K562 (cell line): ENCODE data around the gene POLD1. TPM values are rescaled to one million over a fixed set of nuclear protein-coding genes. Genes with fewer than 3 reads are reported as not detected.

Experiments
- ETS1 ChIP-seq: conservative IDR thresholded peaks from 2 replicates; pipeline ENCODE4 v1.6.1; 2011; ENCODE audit warnings: low read depth, mild to moderate bottlenecking, low read length; ENCODE audit not compliant: control insufficient read depth
- FOXA3 ChIP-seq, 2 experiments: fragments of 450-650 bp in 1 of 2; sonication (generic) in 1 of 2; formaldehyde crosslinking; IDR thresholded peaks in 1 of 2; conservative IDR thresholded peaks in 1 of 2; 2 replicates each; pipeline versions ENCODE4 v1.4.0 to v1.8.0; 2020 to 2022; ENCODE audit warnings: mild to moderate bottlenecking in 2 of 2, missing genetic modification reagents in 1 of 2
- GATAD2A ChIP-seq: fragments of 450-650 bp; IDR thresholded peaks from 2 replicates; pipeline ENCODE4 v1.6.1; 2017
- POLR2A ChIP-seq: fragments of 450-650 bp; conservative IDR thresholded peaks from 2 replicates; pipeline ENCODE4 v1.6.1; 2016
- SFPQ ChIP-seq: fragments of 200-400 bp; formaldehyde crosslinking; IDR thresholded peaks from 2 replicates; pipeline ENCODE4 v1.6.1; 2017; ENCODE audit warnings: mild to moderate bottlenecking, low read depth, low read length, moderate library complexity
- SIN3B ChIP-seq: fragments of 450-650 bp; IDR thresholded peaks from 2 replicates; pipeline ENCODE4 v1.6.1; 2017; ENCODE audit warnings: low read depth, mild to moderate bottlenecking, moderate library complexity
- ZBTB43 ChIP-seq: sonication (generic); formaldehyde crosslinking; IDR thresholded peaks from 2 replicates; pipeline ENCODE4 v1.8.0; 2023; ENCODE audit warnings: mild to moderate bottlenecking, missing genetic modification reagents
- ZNF217 ChIP-seq: sonication (generic); formaldehyde crosslinking; IDR thresholded peaks from 2 replicates; pipeline ENCODE4 v1.8.0; 2022; ENCODE audit warnings: mild to moderate bottlenecking, missing genetic modification reagents
- ZNF395 ChIP-seq: fragments of 200-800 bp; sonication (Bioruptor generic); IDR thresholded peaks from 2 replicates; pipeline ENCODE4 v1.6.1; 2017; ENCODE audit warnings: missing genetic modification characterization, missing compliant biosample characterization
- ZNF592 ChIP-seq: fragments of 450-650 bp; IDR thresholded peaks from 2 replicates; pipeline ENCODE4 v1.6.1; 2017; ENCODE audit warnings: antibody characterized with exemption, mild to moderate bottlenecking
- ZSCAN29 ChIP-seq: fragments of 450-650 bp; IDR thresholded peaks from 2 replicates; pipeline ENCODE4 v1.6.1; 2017
- polyA plus RNA-seq, 8 experiments: library from polyadenylated mRNA; depleted of rRNA in 4 of 8; stranded (reverse) in 5 of 8; unstranded in 3 of 8; fragments of >200 nt; fragmentation: Nextera tagmentation in 2 of 8; fragmentation: Illumina TruSeq in 1 of 8; extraction: Ambion mirVana in 2 of 8; extraction: Trizol in 1 of 8; gene quantifications; 2 replicates each; pipeline versions ENCODE4 v1.2.1 to v1.2.3, GENCODE V29; 2011 to 2014; ENCODE audit warnings: inconsistent platforms in 1 of 8, missing spikeins in 1 of 8
- total RNA-seq, 7 experiments: library from RNA; depleted of rRNA in 6 of 7; stranded (reverse); fragments of >200 nt in 6 of 7; fragmentation: Illumina TruSeq in 2 of 7; extraction: Trizol in 2 of 7; gene quantifications; 2 replicates each; pipeline versions ENCODE4 v1.2.1 to v1.2.3, GENCODE V29; 2011 to 2021; ENCODE audit warnings: low replicate concordance in 1 of 7
- TF ChIP-seq, protein P1 (sequence below): IDR thresholded peaks from 2 replicates; pipeline ENCODE4 v1.6.1; 2016; ENCODE audit warnings: missing genetic modification characterization, missing compliant biosample characterization
- TF ChIP-seq, protein P2 (sequence below): fragments of 250-450 bp; sonication (Bioruptor Pico); IDR thresholded peaks from 2 replicates; pipeline ENCODE4 v1.8.0; 2022; ENCODE audit warnings: moderate library complexity, mild to moderate bottlenecking, inconsistent platforms

POLD1 gene
- total and polyA plus RNA-seq, 9 of the 15 experiments (the other 6 are each of a cell fraction or from before 2014, with no cell fraction given): 1.3 to 312 (median 47.8) TPM

DNA sequence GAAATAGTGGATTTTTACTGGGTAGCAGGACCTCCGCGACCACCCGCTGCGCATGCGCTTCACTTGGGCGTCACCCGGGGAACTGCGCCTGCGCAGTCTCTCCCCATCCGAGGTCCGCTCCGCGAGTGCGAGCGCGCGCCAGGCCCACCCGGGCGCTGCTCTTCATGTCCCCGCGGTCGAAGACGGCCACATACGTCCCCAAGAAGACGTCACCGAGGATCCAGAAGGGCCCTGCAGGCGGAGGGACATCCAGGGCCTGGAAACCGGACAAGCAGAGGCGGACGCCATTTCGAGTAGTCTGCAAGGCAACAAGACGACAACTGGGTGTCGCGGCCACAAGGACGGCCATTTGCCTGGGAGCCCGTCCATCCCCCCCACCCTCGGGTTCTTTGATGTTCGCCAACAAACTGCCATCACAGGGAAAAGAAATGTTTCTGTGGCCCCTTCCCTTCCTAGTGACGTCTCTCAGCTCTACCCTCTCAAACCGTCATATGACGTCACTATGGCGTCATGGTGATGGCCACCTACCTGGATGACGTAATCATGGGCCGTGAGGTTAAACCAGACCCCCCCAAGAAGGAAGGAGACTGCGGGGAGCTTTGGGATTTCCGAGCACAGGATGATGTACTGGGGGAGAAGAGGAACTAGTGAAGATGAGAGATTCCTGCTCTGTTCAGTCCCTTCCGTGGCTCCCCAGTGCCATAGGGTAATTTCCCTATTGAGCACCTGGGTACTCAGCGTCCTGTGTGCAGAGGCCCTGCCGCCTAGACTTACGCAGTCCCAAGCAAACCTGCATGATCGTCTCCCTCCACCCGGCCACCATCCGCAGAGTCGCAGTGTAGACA, 25.4 kb upstream of the POLD1 start (continued):
- TF ChIP-seq ZBTB43 (CRISPR knock-in tag): no peak
- TF ChIP-seq SFPQ: no peak
- 0 out of 2 replicates have a peak, but pooled peaks have one; percentile 49 for TF ChIP-seq ETS1
- peak; percentile 35; the same call in 1 of the 2 replicates for TF ChIP-seq ZNF395
- TF ChIP-seq ZNF592: peak; percentile 87
- no peak for TF ChIP-seq ZSCAN29
- peak; percentile 95 for TF ChIP-seq POLR2A
- TF ChIP-seq ZNF217: no peak
- no peak for TF ChIP-seq SIN3B
- TF ChIP-seq, protein P1, sequence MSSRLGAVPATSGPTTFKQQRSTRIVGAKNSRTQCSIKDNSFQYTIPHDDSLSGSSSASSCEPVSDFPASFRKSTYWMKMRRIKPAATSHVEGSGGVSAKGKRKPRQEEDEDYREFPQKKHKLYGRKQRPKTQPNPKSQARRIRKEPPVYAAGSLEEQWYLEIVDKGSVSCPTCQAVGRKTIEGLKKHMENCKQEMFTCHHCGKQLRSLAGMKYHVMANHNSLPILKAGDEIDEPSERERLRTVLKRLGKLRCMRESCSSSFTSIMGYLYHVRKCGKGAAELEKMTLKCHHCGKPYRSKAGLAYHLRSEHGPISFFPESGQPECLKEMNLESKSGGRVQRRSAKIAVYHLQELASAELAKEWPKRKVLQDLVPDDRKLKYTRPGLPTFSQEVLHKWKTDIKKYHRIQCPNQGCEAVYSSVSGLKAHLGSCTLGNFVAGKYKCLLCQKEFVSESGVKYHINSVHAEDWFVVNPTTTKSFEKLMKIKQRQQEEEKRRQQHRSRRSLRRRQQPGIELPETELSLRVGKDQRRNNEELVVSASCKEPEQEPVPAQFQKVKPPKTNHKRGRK (tag): no peak
- no peak for TF ChIP-seq FOXA3 (CRISPR knock-in tag; conservative IDR thresholded peaks at IDR 0.05 in 1 of 2, IDR thresholded peaks at IDR 0.05 in 1 of 2)
- TF ChIP-seq, protein P2, sequence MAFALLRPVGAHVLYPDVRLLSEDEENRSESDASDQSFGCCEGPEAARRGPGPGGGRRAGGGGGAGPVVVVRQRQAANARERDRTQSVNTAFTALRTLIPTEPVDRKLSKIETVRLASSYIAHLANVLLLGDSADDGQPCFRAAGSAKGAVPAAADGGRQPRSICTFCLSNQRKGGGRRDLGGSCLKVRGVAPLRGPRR (CRISPR knock-in tag): no peak
- TF ChIP-seq GATAD2A: no peak; the same call in 1 of the 2 replicates
